Measurements from ENCODE around the gene SLC25A47. TPM values are rescaled to one million over a fixed set of nuclear protein-coding genes. Genes with fewer than 3 reads are reported as not detected.
"Not testable (repeated sequence)": the region's sequence is repeated elsewhere in the genome, so short reads cannot be mapped to it uniquely, and the experiment has no call there.

SLC25A47 gene
- total and polyA plus RNA-seq, 2 donors (not counting 1 experiment from before 2014, with no cell fraction given), result under 0.01 TPM; not detected in 1

GRCh38 chr14:100309028-100309737 is 14.0 kb upstream of the SLC25A47 start:
- peaks cover 4% of the 10 kb centered on the region for H3K4me1 ChIP-seq (ENCODE audit: control insufficient read depth, extremely low read depth, insufficient read depth, low read length)
- H3K9ac ChIP-seq (ENCODE audit: insufficient read depth, low read length), result no peak overlapping the region
- H3K27me3 ChIP-seq (ENCODE audit: control insufficient read depth, insufficient read depth, low read length), result no peaks in the 10 kb centered on the region
- no peaks in the 10 kb centered on the region for H3K36me3 ChIP-seq (ENCODE audit: control insufficient read depth, insufficient read depth, low read length)
- H3K4me2 ChIP-seq (ENCODE audit: extremely low read depth, insufficient read depth, low read length), result no peak overlapping the region
- H3K4me3 ChIP-seq (replicated peaks in 1 of 4; ENCODE audit: control extremely low read depth in 1 of 4, insufficient read depth in 1 of 4, low read depth in 3 of 4, low read length in 4 of 4), result no peak overlapping the region
- H4K20me1 ChIP-seq (ENCODE audit: control insufficient read depth, extremely low read depth, insufficient read depth, low read length), result no peaks in the 10 kb centered on the region
- no peak overlapping the region for H3K27ac ChIP-seq (ENCODE audit: insufficient read depth, low read length)
- no peak overlapping the region for H2AFZ ChIP-seq (ENCODE audit: low read length)
- no peak for TF ChIP-seq CTCF (conservative IDR thresholded peaks at IDR 0.05 in 1 of 2, IDR thresholded peaks at IDR 0.05 in 1 of 2; ENCODE audit: low read depth in 1 of 2, low read length in 2 of 2)
- no peak for TF ChIP-seq EZH2 (IDR thresholded peaks at IDR 0.05; ENCODE audit: low read length, missing control alignments)
- H3K9me3 ChIP-seq (ENCODE audit: control insufficient read depth, insufficient read depth, low read depth, low read length), result no peaks in the 10 kb centered on the region
- H3K79me2 ChIP-seq (ENCODE audit: control insufficient read depth, insufficient read depth, low read length), result peaks cover 5% of the 10 kb centered on the region
- no peak for DNase-seq (ENCODE audit: low read depth in 2 of 2)

DNA sequence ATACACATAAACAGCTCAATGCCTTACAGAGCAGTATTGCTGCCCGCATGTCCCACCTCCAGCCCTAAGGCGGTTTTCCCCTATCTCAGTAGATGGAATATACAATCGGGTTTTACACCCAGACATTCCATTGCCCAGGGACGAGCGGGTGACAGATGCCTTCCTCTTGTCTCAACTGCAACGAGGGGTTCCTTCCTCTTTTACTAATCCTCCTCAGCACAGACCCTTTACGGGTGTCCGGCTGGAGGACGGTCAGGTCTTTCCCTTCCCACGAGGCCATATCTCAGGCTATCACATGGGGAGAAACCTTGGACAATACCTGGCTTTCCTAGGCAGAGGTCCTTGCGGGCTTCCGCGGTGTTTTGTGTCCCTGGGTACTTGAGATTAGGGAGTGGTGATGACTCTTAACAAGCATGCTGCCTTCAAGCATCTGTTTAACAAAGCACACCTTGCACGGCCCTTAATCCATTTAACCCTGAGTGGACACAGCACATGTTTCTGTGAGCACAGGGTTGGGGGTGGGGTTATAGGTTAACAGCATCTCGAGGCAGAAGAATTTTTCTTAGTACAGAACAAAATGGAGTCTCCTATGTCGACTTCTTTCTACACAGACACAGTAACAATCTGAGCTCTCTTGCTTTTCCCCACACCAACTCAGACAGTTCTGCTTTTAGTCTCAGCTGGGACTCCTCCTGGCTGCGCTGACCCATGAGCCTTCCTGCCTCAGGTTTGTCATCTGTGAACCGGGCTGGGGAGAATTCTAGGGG is 10.8 kb upstream of the SLC25A47 start:
- not testable (repeated sequence) for H3K4me3 ChIP-seq (replicated peaks in 1 of 4; ENCODE audit: control extremely low read depth in 1 of 4, insufficient read depth in 1 of 4, low read depth in 3 of 4, low read length in 4 of 4); H3K9me3 ChIP-seq (ENCODE audit: control insufficient read depth, insufficient read depth, low read depth, low read length); H3K36me3 ChIP-seq (ENCODE audit: control insufficient read depth, insufficient read depth, low read length); H3K79me2 ChIP-seq (ENCODE audit: control insufficient read depth, insufficient read depth, low read length); DNase-seq (ENCODE audit: low read depth in 2 of 2); H3K27ac ChIP-seq (ENCODE audit: insufficient read depth, low read length); H2AFZ ChIP-seq (ENCODE audit: low read length); H4K20me1 ChIP-seq (ENCODE audit: control insufficient read depth, extremely low read depth, insufficient read depth, low read length); H3K9ac ChIP-seq (ENCODE audit: insufficient read depth, low read length); H3K27me3 ChIP-seq (ENCODE audit: control insufficient read depth, insufficient read depth, low read length); H3K4me1 ChIP-seq (ENCODE audit: control insufficient read depth, extremely low read depth, insufficient read depth, low read length); H3K4me2 ChIP-seq (ENCODE audit: extremely low read depth, insufficient read depth, low read length)

- TF ChIP-seq CTCF (conservative IDR thresholded peaks at IDR 0.05 in 1 of 2, IDR thresholded peaks at IDR 0.05 in 1 of 2; ENCODE audit: low read depth in 1 of 2, low read length in 2 of 2) (no peak), EZH2 (IDR thresholded peaks at IDR 0.05; ENCODE audit: low read length, missing control alignments) (no peak)
- no peak overlapping the region for H2AFZ ChIP-seq (ENCODE audit: low read length)
- no peak overlapping the region for H3K9ac ChIP-seq (ENCODE audit: insufficient read depth, low read length)
- H4K20me1 ChIP-seq (ENCODE audit: control insufficient read depth, extremely low read depth, insufficient read depth, low read length), result no peaks in the 10 kb centered on the region
- H3K4me2 ChIP-seq (ENCODE audit: extremely low read depth, insufficient read depth, low read length), result no peak overlapping the region
- H3K79me2 ChIP-seq (ENCODE audit: control insufficient read depth, insufficient read depth, low read length), result no peaks in the 10 kb centered on the region
- H3K4me3 ChIP-seq (replicated peaks in 1 of 4; ENCODE audit: control extremely low read depth in 1 of 4, insufficient read depth in 1 of 4, low read depth in 3 of 4, low read length in 4 of 4), result no peak overlapping the region
- H3K4me1 ChIP-seq (ENCODE audit: control insufficient read depth, extremely low read depth, insufficient read depth, low read length), result no peaks in the 10 kb centered on the region
- no peak overlapping the region for H3K27ac ChIP-seq (ENCODE audit: insufficient read depth, low read length)
- no peaks in the 10 kb centered on the region for H3K27me3 ChIP-seq (ENCODE audit: control insufficient read depth, insufficient read depth, low read length)
- DNase-seq (ENCODE audit: low read depth in 2 of 2), result no peak
- no peaks in the 10 kb centered on the region for H3K9me3 ChIP-seq (ENCODE audit: control insufficient read depth, insufficient read depth, low read depth, low read length)
- no peaks in the 10 kb centered on the region for H3K36me3 ChIP-seq (ENCODE audit: control insufficient read depth, insufficient read depth, low read length)
Measured at GRCh38 chr14:100312877-100313400, 10.2 kb upstream of the SLC25A47 start.
